ENCODE measurements around the gene GCA.

GCA gene

DNA sequence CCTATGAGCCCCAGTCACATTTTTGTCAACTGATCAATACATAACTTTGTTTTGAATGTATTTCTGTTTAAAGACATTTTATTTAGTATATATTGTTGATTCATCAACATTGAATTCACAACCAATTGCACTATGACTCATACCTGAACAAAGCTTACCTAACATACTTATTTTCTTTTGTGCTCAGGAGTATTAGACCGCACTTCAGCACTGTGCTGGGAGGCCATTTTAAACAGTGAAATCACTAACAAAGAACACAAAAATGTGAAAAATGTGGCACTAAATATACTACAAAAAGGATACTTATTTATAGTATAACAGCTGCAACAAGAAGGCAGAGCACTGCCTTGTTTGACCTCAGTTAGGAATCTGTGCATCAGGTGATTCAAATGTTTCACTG lies 13.1 kb upstream of the GCA start:
- Histone ChIP-seq H3K27me3 (replicated peaks) (no peaks in the 10 kb centered on the region), H3K36me3 (replicated peaks) (no peaks in the 10 kb centered on the region), H3K4me3 (ENCODE audit: low read depth, low read length) (no peak overlapping the region), H3K27ac (no peak overlapping the region)
- TF ChIP-seq CTCF (IDR thresholded peaks at IDR 0.05; ENCODE audit: low read depth, low read length, missing control alignments), result no peak
- no peak for DNase-seq
- in situ Hi-C loops (cut with HindIII; ENCODE audit: low pct_ligation_motif_present, low sequenced_read_pairs), result no loop called here

DNA sequence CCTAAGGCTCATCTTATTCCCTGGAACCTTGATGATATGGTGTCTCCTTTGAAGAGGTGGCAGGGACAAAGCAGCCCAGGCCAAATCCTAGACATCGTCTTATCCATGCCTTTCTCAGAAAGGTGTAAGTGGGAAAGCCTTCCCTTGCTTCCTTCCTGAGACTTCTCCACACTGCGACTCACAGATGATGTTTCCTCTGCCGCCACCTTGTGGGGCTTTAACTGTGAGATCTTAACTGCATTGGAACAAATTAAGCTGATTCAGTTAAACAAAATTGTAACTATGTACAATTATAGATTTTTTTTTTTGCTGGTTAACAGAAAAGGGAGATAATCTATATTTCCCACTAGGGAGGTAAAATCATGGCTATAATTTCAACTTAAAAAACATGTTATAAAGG lies 10.0 kb upstream of the GCA start:
- TF ChIP-seq CTCF (IDR thresholded peaks at IDR 0.05; ENCODE audit: low read depth, low read length, missing control alignments), result peak; percentile 68
- no peak overlapping the region for H3K4me3 ChIP-seq (ENCODE audit: low read depth, low read length)
- in situ Hi-C loops (cut with HindIII; ENCODE audit: low pct_ligation_motif_present, low sequenced_read_pairs), result no loop called here
- H3K27ac ChIP-seq, result no peak overlapping the region
- no peaks in the 10 kb centered on the region for H3K27me3 ChIP-seq (replicated peaks)
- H3K36me3 ChIP-seq (replicated peaks), result no peaks in the 10 kb centered on the region
- DNase-seq, result peak; percentile 11

GRCh38 chr2:162337868-162338267 lies 6.1 kb upstream of the GCA start:
- no peaks in the 10 kb centered on the region for H3K36me3 ChIP-seq (replicated peaks)
- TF ChIP-seq CTCF (IDR thresholded peaks at IDR 0.05; ENCODE audit: low read depth, low read length, missing control alignments), result no peak
- in situ Hi-C loops (cut with HindIII; ENCODE audit: low pct_ligation_motif_present, low sequenced_read_pairs), result no loop called here
- no peak overlapping the region for H3K27ac ChIP-seq
- H3K27me3 ChIP-seq (replicated peaks), result no peaks in the 10 kb centered on the region
- H3K4me3 ChIP-seq (ENCODE audit: low read depth, low read length), result no peak overlapping the region
- no peak for DNase-seq

- no peak overlapping the region for H3K4me3 ChIP-seq (ENCODE audit: low read depth, low read length)
- TF ChIP-seq CTCF (IDR thresholded peaks at IDR 0.05; ENCODE audit: low read depth, low read length, missing control alignments), result no peak
- in situ Hi-C loops (cut with HindIII; ENCODE audit: low pct_ligation_motif_present, low sequenced_read_pairs), result no loop called here
- H3K27me3 ChIP-seq (replicated peaks), result no peaks in the 10 kb centered on the region
- H3K36me3 ChIP-seq (replicated peaks), result no peaks in the 10 kb centered on the region
- DNase-seq, result no peak
- H3K27ac ChIP-seq, result no peak overlapping the region
These were observed 3.1 kb upstream of the GCA start for GRCh38 chr2:162340822-162341221.

- H3K27me3 ChIP-seq (replicated peaks), result no peaks in the 10 kb centered on the region
- no peak overlapping the region for H3K4me3 ChIP-seq (ENCODE audit: low read depth, low read length)
- DNase-seq, result no peak
- no peak overlapping the region for H3K27ac ChIP-seq
- TF ChIP-seq CTCF (IDR thresholded peaks at IDR 0.05; ENCODE audit: low read depth, low read length, missing control alignments), result no peak
- in situ Hi-C loops (cut with HindIII; ENCODE audit: low pct_ligation_motif_present, low sequenced_read_pairs), result no loop called here
- H3K36me3 ChIP-seq (replicated peaks), result no peaks in the 10 kb centered on the region
These were observed 1.6 kb upstream of the GCA start for GRCh38 chr2:162342321-162342720.

- Histone ChIP-seq H3K4me3 (ENCODE audit: low read depth, low read length) (no peak overlapping the region), H3K36me3 (replicated peaks) (no peaks in the 10 kb centered on the region), H3K27ac (no peak overlapping the region), H3K27me3 (replicated peaks) (no peaks in the 10 kb centered on the region)
- TF ChIP-seq CTCF (IDR thresholded peaks at IDR 0.05; ENCODE audit: low read depth, low read length, missing control alignments), result no peak
- in situ Hi-C loops (cut with HindIII; ENCODE audit: low pct_ligation_motif_present, low sequenced_read_pairs), result no loop called here
- DNase-seq, result no peak
These were observed 1.1 kb upstream of the GCA start for GRCh38 chr2:162342841-162343240.

Measured in brain microvascular endothelial cell (primary cell).